ENCODE data around the gene CCDC88B. TPM values are rescaled to one million over a fixed set of nuclear protein-coding genes. Genes with fewer than 3 reads are reported as not detected.
A peak's percentile ranks its signal among the peaks of the same experiment; 100 is the strongest.

The CCDC88B gene
- total RNA-seq, 1 experiment from 2014 or later: 14.7 TPM

DNA sequence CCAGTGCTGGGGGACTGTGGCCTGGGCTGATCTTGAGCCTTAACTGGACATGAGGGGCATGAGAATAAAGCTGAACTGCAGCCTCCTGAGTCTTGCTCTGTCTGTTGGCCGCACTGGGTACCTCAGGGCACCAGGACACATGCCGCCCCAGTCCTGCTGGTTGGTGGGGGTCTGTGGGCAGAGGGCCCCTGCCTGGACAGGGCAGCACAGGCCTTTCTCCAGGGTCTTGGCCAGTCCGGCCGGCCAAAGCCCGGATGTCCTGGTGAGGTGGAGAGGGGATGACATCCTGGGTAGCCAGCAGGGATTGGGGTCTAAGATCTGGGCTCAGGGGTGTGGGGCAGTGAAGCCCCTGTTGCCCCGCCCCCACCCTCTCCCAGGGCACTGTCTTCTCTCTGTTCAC lies 17.4 kb downstream of the CCDC88B start:
- no peak for ATAC-seq
- peak overlapping the region; percentile 87 for H3K27ac ChIP-seq (ENCODE audit: low read depth, low read length)
- peaks cover 2 to 21% of the 10 kb centered on the region in 2 experiments; a peak in 1 of 4 replicates for H3K36me3 ChIP-seq (ENCODE audit: control insufficient read depth in 1 of 2, insufficient read depth in 2 of 2, low read length in 2 of 2)
- H3K9me3 ChIP-seq (ENCODE audit: control insufficient read depth in 1 of 2, insufficient read depth in 1 of 2, low read depth in 1 of 2, low read length in 2 of 2): no peaks in the 10 kb centered on the region
- no peaks in the 10 kb centered on the region for H3K9me2 ChIP-seq (ENCODE audit: insufficient read depth)
- TF ChIP-seq SP1 (IDR thresholded peaks at IDR 0.05; ENCODE audit: low read depth) (no peak), RAD21 (IDR thresholded peaks at IDR 0.05; ENCODE audit: low read depth) (no peak), CBX3 (IDR thresholded peaks at IDR 0.05; ENCODE audit: low read depth) (no peak), CTCF (IDR thresholded peaks at IDR 0.05 in 2 of 3, conservative IDR thresholded peaks at IDR 0.05 in 1 of 3; ENCODE audit: borderline replicate concordance in 1 of 3, insufficient read depth in 1 of 3, low read depth in 2 of 3, low read length in 2 of 3) (no peak), TCF7L2 (IDR thresholded peaks at IDR 0.05; ENCODE audit: borderline replicate concordance, extremely low read depth, insufficient read depth, insufficient read length) (no peak), SIN3A (IDR thresholded peaks at IDR 0.05; ENCODE audit: low read depth) (no peak), FOSL1 (IDR thresholded peaks at IDR 0.05; ENCODE audit: low read depth) (no peak), EGR1 (IDR thresholded peaks at IDR 0.05; ENCODE audit: low read depth) (no peak), YY1 (IDR thresholded peaks at IDR 0.05; ENCODE audit: extremely low read depth, insufficient replicate concordance, low read depth, low read length) (no peak), JUND (IDR thresholded peaks at IDR 0.05) (no peak), POLR2AphosphoS5 (IDR thresholded peaks at IDR 0.05; ENCODE audit: low read depth, low read length) (no peak), ZFX (IDR thresholded peaks at IDR 0.05) (no peak)
- TF ChIP-seq, protein P1, sequence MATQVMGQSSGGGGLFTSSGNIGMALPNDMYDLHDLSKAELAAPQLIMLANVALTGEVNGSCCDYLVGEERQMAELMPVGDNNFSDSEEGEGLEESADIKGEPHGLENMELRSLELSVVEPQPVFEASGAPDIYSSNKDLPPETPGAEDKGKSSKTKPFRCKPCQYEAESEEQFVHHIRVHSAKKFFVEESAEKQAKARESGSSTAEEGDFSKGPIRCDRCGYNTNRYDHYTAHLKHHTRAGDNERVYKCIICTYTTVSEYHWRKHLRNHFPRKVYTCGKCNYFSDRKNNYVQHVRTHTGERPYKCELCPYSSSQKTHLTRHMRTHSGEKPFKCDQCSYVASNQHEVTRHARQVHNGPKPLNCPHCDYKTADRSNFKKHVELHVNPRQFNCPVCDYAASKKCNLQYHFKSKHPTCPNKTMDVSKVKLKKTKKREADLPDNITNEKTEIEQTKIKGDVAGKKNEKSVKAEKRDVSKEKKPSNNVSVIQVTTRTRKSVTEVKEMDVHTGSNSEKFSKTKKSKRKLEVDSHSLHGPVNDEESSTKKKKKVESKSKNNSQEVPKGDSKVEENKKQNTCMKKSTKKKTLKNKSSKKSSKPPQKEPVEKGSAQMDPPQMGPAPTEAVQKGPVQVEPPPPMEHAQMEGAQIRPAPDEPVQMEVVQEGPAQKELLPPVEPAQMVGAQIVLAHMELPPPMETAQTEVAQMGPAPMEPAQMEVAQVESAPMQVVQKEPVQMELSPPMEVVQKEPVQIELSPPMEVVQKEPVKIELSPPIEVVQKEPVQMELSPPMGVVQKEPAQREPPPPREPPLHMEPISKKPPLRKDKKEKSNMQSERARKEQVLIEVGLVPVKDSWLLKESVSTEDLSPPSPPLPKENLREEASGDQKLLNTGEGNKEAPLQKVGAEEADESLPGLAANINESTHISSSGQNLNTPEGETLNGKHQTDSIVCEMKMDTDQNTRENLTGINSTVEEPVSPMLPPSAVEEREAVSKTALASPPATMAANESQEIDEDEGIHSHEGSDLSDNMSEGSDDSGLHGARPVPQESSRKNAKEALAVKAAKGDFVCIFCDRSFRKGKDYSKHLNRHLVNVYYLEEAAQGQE (IDR thresholded peaks at IDR 0.05; ENCODE audit: low read depth): no peak
- H3K79me2 ChIP-seq (ENCODE audit: insufficient read depth, low read length): peaks cover 32% of the 10 kb centered on the region; the same call in 1 of the 2 replicates
- ChIA-PET CTCF (interaction anchor here (1.5 to 6.2 kb wide), 13 partner anchors 8 to 331 kb away, joined by 3 to 92 read pairs (median 20); partner anchors contain the start of genes ESRRA, PRDX5 and TRMT112), RAD21 (ENCODE audit: low non-redundant PET in 1 of 2, low total read pairs in 2 of 2, uncharacterized antibody in 2 of 2, unreplicated experiment in 2 of 2) (interaction anchor here (1.0 to 3.1 kb wide), 3 partner anchors 40 to 292 kb away, joined by 3 to 29 read pairs (median 8); partner anchors contain the start of genes PRDX5 (in 1 of the 2) and TRMT112 (in 1 of the 2)), POLR2A (interaction anchor here (1.0 to 3.1 kb wide), 6 partner anchors 15 to 172 kb away, joined by 3 to 12 read pairs (median 6); partner anchors contain the start of genes PRDX5, STIP1 and TRMT112)
- H3K4me2 ChIP-seq (ENCODE audit: low read length): peak overlapping the region; percentile 84
- no peak for DNase-seq (ENCODE audit: low read depth, low spot score)
- H3K4me3 ChIP-seq (replicated peaks in 1 of 2; ENCODE audit: low read depth in 1 of 2, low read length in 2 of 2): peak overlapping the region in 1 of 2 experiments; percentile 97; a peak in 2 of 4 replicates
- intact Hi-C loops (cut with micrococcal nuclease): loop anchor here (5.0 kb wide), 3 partner anchors 90 to 365 kb away; partner anchors contain the start of gene NRXN2
- peaks cover 28 to 61% of the 10 kb centered on the region in 2 experiments for H3K4me1 ChIP-seq (ENCODE audit: control insufficient read depth in 1 of 2, insufficient read depth in 2 of 2, low read length in 2 of 2)
- no TSS peak for BruUV-seq (replicated peaks)
- H4K20me1 ChIP-seq (ENCODE audit: insufficient read depth): no peaks in the 10 kb centered on the region
- H3K27me3 ChIP-seq (ENCODE audit: insufficient read depth, low read length): no peaks in the 10 kb centered on the region
- H2AFZ ChIP-seq (ENCODE audit: low read depth, low read length, poor library complexity, severe bottlenecking): no peak overlapping the region
- H3K9ac ChIP-seq (ENCODE audit: low read length): peak overlapping the region; percentile 95

Measured in HCT116 (cell line).